H1 (cell line): ENCODE results near the gene MUC5B. TPM values are rescaled to one million over a fixed set of nuclear protein-coding genes. Genes with fewer than 3 reads are reported as not detected.

ENCODE experiments used
- ASH2L ChIP-seq: fragments of 200-600, 300-600 bp; sonication (generic); IDR thresholded peaks from one replicate; pipeline ENCODE4 v1.7.1; 2017; ENCODE audit warnings: low read length
- ATF3 ChIP-seq: IDR thresholded peaks from 2 replicates; pipeline ENCODE4 v1.6.1; 2011; ENCODE audit warnings: low read depth, mild to moderate bottlenecking, low read length; ENCODE audit not compliant: insufficient read depth
- BACH1 ChIP-seq: IDR thresholded peaks from 2 replicates; pipeline ENCODE4 v1.6.1; 2012; ENCODE audit warnings: low read length, improper control_type of control experiment
- CEBPB ChIP-seq: IDR thresholded peaks from 2 replicates; pipeline ENCODE4 v1.6.1; 2012; ENCODE audit warnings: low read depth, low read length
- JUN ChIP-seq: IDR thresholded peaks from 2 replicates; pipeline ENCODE4 v1.6.1; 2011; ENCODE audit warnings: low read depth, mild to moderate bottlenecking, improper control_type of control experiment, low read length
- RBBP5 ChIP-seq: IDR thresholded peaks from 2 replicates; pipeline ENCODE4 v1.7.1; 2012; ENCODE audit warnings: low read depth, mild to moderate bottlenecking, inconsistent platforms, low read length, moderate library complexity, borderline replicate concordance
- TAF1 ChIP-seq: IDR thresholded peaks from 2 replicates; pipeline ENCODE4 v1.6.1; 2011; ENCODE audit warnings: mild to moderate bottlenecking, low read depth, low read length
- ZNF274 ChIP-seq: IDR thresholded peaks from 2 replicates; pipeline ENCODE4 v1.7.0; 2012; ENCODE audit warnings: low read length, borderline replicate concordance; ENCODE audit errors: extremely low read depth
- polyA plus RNA-seq, 7 experiments: library from polyadenylated mRNA; depleted of rRNA in 3 of 7; stranded (reverse) in 5 of 7; unstranded in 2 of 7; fragments of >200 nt in 5 of 7; fragments of 200-250 nt in 2 of 7; gene quantifications; 1 replicate in 5 of 7; 2 replicates in 1 of 7; 4 replicates in 1 of 7; pipeline versions ENCODE4 v1.2.1 to v1.2.3, GENCODE V29; 2011 to 2013; ENCODE audit warnings: missing spikeins in 2 of 7, mixed read lengths in 2 of 7
- total RNA-seq: library from RNA; stranded (reverse); fragmentation: NEBNext Ultra II Directional; extraction: Animal tissue kit (Norgen Biotek cat#: 25700); gene quantifications from 2 replicates; pipeline ENCODE4 v1.2.1, GENCODE V29; 2021

Gene MUC5B
- total and polyA plus RNA-seq, 2 of the 8 experiments (the other 6 are each of a cell fraction or from before 2014, with no cell fraction given) = 0.02 to 0.03 TPM

- TF ChIP-seq CEBPB (no peak), BACH1 (no peak), ATF3 (no peak), TAF1 (no peak), JUN (no peak), ASH2L (no peak), ZNF274 (no peak), RBBP5 (no peak)
Measured at GRCh38 chr11:1251236-1251770, 28.4 kb downstream of the MUC5B start (continued).
